Keratinocyte (primary cell): ENCODE data around the gene ADCYAP1R1. TPM values are rescaled to one million over a fixed set of nuclear protein-coding genes. Genes with fewer than 3 reads are reported as not detected.

ENCODE experiments used
- DNase-seq: peaks from one replicate; pipeline ENCODE4 v3.0.0-alpha.2; 2011; ENCODE audit warnings: low read depth, missing footprints, low spot score
- FAIRE-seq: peaks from 2 replicates; lab custom pipeline; 2011; peaks lifted over from hg19 to GRCh38; lab: Jason Lieb, UNC
- H2AFZ ChIP-seq: 2 replicates; pipeline ENCODE4 v1.6.0; 2012; ENCODE audit warnings: low read length, control low read depth, inconsistent platforms; ENCODE audit not compliant: control insufficient read depth
- H3K27ac ChIP-seq: 2 replicates; pipeline ENCODE4 v1.5.1; 2011; ENCODE audit warnings: low read length; ENCODE audit not compliant: control insufficient read depth, insufficient read depth
- H3K27me3 ChIP-seq: 3 replicates; pipeline ENCODE4 v1.6.0; 2011; ENCODE audit warnings: low read length; ENCODE audit not compliant: control insufficient read depth, insufficient read depth; ENCODE audit errors: extremely low read depth
- H3K36me3 ChIP-seq, 2 experiments: 2 replicates in 1 of 2; 3 replicates in 1 of 2; pipeline ENCODE4 v1.5.1; 2011; ENCODE audit warnings: low read length in 2 of 2, mild to moderate bottlenecking in 1 of 2; ENCODE audit not compliant: control insufficient read depth in 2 of 2, insufficient read depth in 2 of 2; ENCODE audit errors: extremely low read depth in 1 of 2
- H3K4me1 ChIP-seq: 3 replicates; pipeline ENCODE4 v1.5.1; 2011; ENCODE audit warnings: low read length; ENCODE audit not compliant: control insufficient read depth, insufficient read depth; ENCODE audit errors: extremely low read depth
- H3K4me2 ChIP-seq: 3 replicates; pipeline ENCODE4 v1.6.0; 2011; ENCODE audit warnings: low read depth, low read length; ENCODE audit not compliant: control insufficient read depth, insufficient read depth; ENCODE audit errors: extremely low read depth
- H3K4me3 ChIP-seq, 3 experiments: fragments of 200-600 bp in 1 of 3; sonication (generic) in 1 of 3; 2 replicates in 2 of 3; 3 replicates in 1 of 3; pipeline ENCODE4 v1.5.1; 2011 to 2016; ENCODE audit warnings: low read length in 3 of 3, mild to moderate bottlenecking in 3 of 3, control low read depth in 2 of 3, inconsistent platforms in 1 of 3, low read depth in 1 of 3, mixed read lengths in 1 of 3, mixed run types in 1 of 3, moderate library complexity in 1 of 3; ENCODE audit not compliant: control insufficient read depth in 2 of 3, insufficient read depth in 2 of 3; ENCODE audit errors: extremely low read depth in 1 of 3
- H3K79me2 ChIP-seq: 2 replicates; pipeline ENCODE4 v1.6.0; 2012; ENCODE audit warnings: low read length; ENCODE audit not compliant: control insufficient read depth, insufficient read depth
- H3K9ac ChIP-seq: 3 replicates; pipeline ENCODE4 v1.6.0; 2011; ENCODE audit warnings: low read length; ENCODE audit not compliant: control insufficient read depth, insufficient read depth; ENCODE audit errors: extremely low read depth
- H3K9me1 ChIP-seq: 3 replicates; pipeline ENCODE4 v1.6.0; 2011; ENCODE audit warnings: low read length; ENCODE audit not compliant: control insufficient read depth, insufficient read depth; ENCODE audit errors: extremely low read depth
- H3K9me3 ChIP-seq: 2 replicates; pipeline ENCODE4 v1.5.1; 2012; ENCODE audit warnings: low read depth, low read length; ENCODE audit not compliant: control insufficient read depth
- H4K20me1 ChIP-seq: 3 replicates; pipeline ENCODE4 v1.6.0; 2011; ENCODE audit warnings: low read length; ENCODE audit not compliant: control insufficient read depth, insufficient read depth; ENCODE audit errors: extremely low read depth
- CTCF ChIP-seq, 3 experiments: IDR thresholded peaks in 1 of 3; conservative IDR thresholded peaks in 1 of 3; optimal IDR thresholded peaks in 1 of 3; 2 replicates in 2 of 3; 3 replicates in 1 of 3; pipeline versions ENCODE3 to v1.5.1; 2011; ENCODE audit warnings: low read length in 3 of 3, mild to moderate bottlenecking in 3 of 3, moderate library complexity in 2 of 3, control low read depth in 1 of 3, inconsistent platforms in 1 of 3; ENCODE audit not compliant: insufficient read depth in 2 of 3; ENCODE audit errors: extremely low read depth in 1 of 3
- EZH2 ChIP-seq: IDR thresholded peaks from one replicate; pipeline ENCODE4 v1.6.1; 2012; ENCODE audit warnings: inconsistent platforms, mild to moderate bottlenecking, low read length, moderate library complexity
- dilution Hi-C: fragments of 300-500 bp; cut with MboI; formaldehyde crosslinking; loops from one replicate; pipeline ENCODE4 v1.7.0; 2020; ENCODE audit warnings: low sequenced_read_pairs; ENCODE audit not compliant: extremely low pct_ligation_motif_present
- polyA plus RNA-seq, 5 experiments: library from polyadenylated mRNA; depleted of rRNA in 3 of 5; stranded (reverse) in 3 of 5; stranded (forward) in 1 of 5; unstranded in 1 of 5; fragments of >200 nt; gene quantifications; 1 replicate in 1 of 5; 2 replicates in 3 of 5; 3 replicates in 1 of 5; pipeline versions ENCODE4 v1.2.1 to v1.2.3, GENCODE V29; 2011 to 2012; ENCODE audit warnings: missing spikeins in 2 of 5, low read depth in 1 of 5, low replicate concordance in 1 of 5

The ADCYAP1R1 gene
- polyA plus RNA-seq, 1 donor (not counting 4 experiments of a cell fraction or from before 2014, with no cell fraction given) = not detected

DNA sequence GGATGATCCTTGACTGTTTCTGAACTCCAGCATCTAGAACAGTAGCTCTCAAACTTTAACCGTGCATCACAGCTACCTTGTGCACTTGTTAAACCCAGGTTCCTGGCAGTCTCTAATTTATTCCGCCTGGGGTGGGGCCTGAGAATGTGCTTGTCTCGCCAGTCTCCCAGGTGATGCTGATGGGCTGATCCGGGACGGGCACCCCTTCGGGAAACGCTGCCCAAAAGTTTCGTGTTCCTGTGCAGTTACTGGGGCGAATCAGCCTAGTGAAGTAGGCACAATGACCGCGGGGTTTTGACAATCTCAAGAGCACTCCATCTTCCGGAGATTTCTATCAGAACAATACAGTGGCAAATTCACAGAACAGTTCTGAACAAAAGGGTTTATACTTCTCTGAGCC is 29.9 kb downstream of the ADCYAP1R1 start:
- Histone ChIP-seq H3K79me2 (no peaks in the 10 kb centered on the region), H3K36me3 (no peaks in the 10 kb centered on the region), H3K9me3 (no peaks in the 10 kb centered on the region), H3K4me3 (no peak overlapping the region), H2AFZ (no peak overlapping the region), H3K4me2 (no peak overlapping the region), H3K9me1 (no peaks in the 10 kb centered on the region), H3K27ac (no peak overlapping the region), H3K4me1 (no peaks in the 10 kb centered on the region), H3K27me3 (peaks cover 22% of the 10 kb centered on the region), H4K20me1 (no peaks in the 10 kb centered on the region), H3K9ac (no peak overlapping the region)
- dilution Hi-C loops = no loop called here
- TF ChIP-seq EZH2 (no peak), CTCF (optimal IDR thresholded peaks at IDR 0.05 in 1 of 3, IDR thresholded peaks at IDR 0.05 in 1 of 3, conservative IDR thresholded peaks at IDR 0.05 in 1 of 3; ENCODE audit: extremely low read depth in 1 of 3, insufficient read depth in 2 of 3, low read length in 3 of 3) (no peak)
- FAIRE-seq (no peak), DNase-seq (no peak)

GRCh38 chr7:31082447-31082846 is 30.3 kb downstream of the ADCYAP1R1 start:
- no peak overlapping the region for H3K4me3 ChIP-seq
- DNase-seq (no peak), FAIRE-seq (no peak)
- TF ChIP-seq EZH2 (no peak), CTCF (optimal IDR thresholded peaks at IDR 0.05 in 1 of 3, IDR thresholded peaks at IDR 0.05 in 1 of 3, conservative IDR thresholded peaks at IDR 0.05 in 1 of 3; ENCODE audit: extremely low read depth in 1 of 3, insufficient read depth in 2 of 3, low read length in 3 of 3) (no peak)
- no peak overlapping the region for H3K4me2 ChIP-seq
- H3K4me1 ChIP-seq = no peaks in the 10 kb centered on the region
- no peaks in the 10 kb centered on the region for H3K9me1 ChIP-seq
- H3K36me3 ChIP-seq = no peaks in the 10 kb centered on the region
- no peak overlapping the region for H2AFZ ChIP-seq
- H3K79me2 ChIP-seq = no peaks in the 10 kb centered on the region
- peaks cover 22% of the 10 kb centered on the region for H3K27me3 ChIP-seq
- no peaks in the 10 kb centered on the region for H3K9me3 ChIP-seq
- dilution Hi-C loops = no loop called here
- H4K20me1 ChIP-seq = no peaks in the 10 kb centered on the region
- H3K9ac ChIP-seq = no peak overlapping the region
- no peak overlapping the region for H3K27ac ChIP-seq
